ENCODE results near the gene MRPS21. TPM values are rescaled to one million over a fixed set of nuclear protein-coding genes. Genes with fewer than 3 reads are reported as not detected.

Gene MRPS21
- total RNA-seq, 1 experiment from 2014 or later, result 62.6 TPM

- H3K4me3 ChIP-seq, result peak overlapping the region; percentile 87
- H3F3A ChIP-seq (ENCODE audit: insufficient read depth, low read depth), result peaks cover 31% of the 10 kb centered on the region
- DNase-seq, result peak in 1 of 2 experiments; percentile 34
- H2AFZ ChIP-seq, result peak overlapping the region; percentile 86
- intact Hi-C loops (cut with micrococcal nuclease; ENCODE audit: unreplicated experiment), result loop anchor here (10.0 kb wide), 1 partner anchor 296 kb away; no protein-coding TSS in a partner anchor
- H3K4me2 ChIP-seq, result peak overlapping the region; percentile 100
- peak overlapping the region; percentile 79 for H3K27ac ChIP-seq
- H4K20me1 ChIP-seq (ENCODE audit: insufficient read depth), result 0 out of 2 replicates have a peak, but pooled peaks cover 4% of the 10 kb centered on the region
- no peaks in the 10 kb centered on the region for H3K9me2 ChIP-seq (ENCODE audit: insufficient read depth)
- peaks cover 17% of the 10 kb centered on the region for H3K36me3 ChIP-seq (ENCODE audit: low read depth)
- peaks cover 29% of the 10 kb centered on the region for H3K4me1 ChIP-seq (replicated peaks; ENCODE audit: insufficient read depth)
- TSS peak; percentile 27 for BruUV-seq (replicated peaks)
- POLR2A ChIA-PET (ENCODE audit: unreplicated experiment), result interaction anchor here (0.7 to 0.8 kb wide), 2 partner anchors 19 to 35 kb away, joined by 5 to 9 read pairs; no protein-coding TSS in a partner anchor
- H3K79me2 ChIP-seq (ENCODE audit: low read depth), result peaks cover 23% of the 10 kb centered on the region
- no peaks in the 10 kb centered on the region for H3K27me3 ChIP-seq (ENCODE audit: insufficient read depth, low read depth)
- CTCF ChIA-PET, result no interaction called here
- no peaks in the 10 kb centered on the region for H3K9me3 ChIP-seq (ENCODE audit: insufficient read depth, low read depth)
- TF ChIP-seq EZH2 (IDR thresholded peaks at IDR 0.05; ENCODE audit: low read depth), result no peak
- TF ChIP-seq, protein P1, sequence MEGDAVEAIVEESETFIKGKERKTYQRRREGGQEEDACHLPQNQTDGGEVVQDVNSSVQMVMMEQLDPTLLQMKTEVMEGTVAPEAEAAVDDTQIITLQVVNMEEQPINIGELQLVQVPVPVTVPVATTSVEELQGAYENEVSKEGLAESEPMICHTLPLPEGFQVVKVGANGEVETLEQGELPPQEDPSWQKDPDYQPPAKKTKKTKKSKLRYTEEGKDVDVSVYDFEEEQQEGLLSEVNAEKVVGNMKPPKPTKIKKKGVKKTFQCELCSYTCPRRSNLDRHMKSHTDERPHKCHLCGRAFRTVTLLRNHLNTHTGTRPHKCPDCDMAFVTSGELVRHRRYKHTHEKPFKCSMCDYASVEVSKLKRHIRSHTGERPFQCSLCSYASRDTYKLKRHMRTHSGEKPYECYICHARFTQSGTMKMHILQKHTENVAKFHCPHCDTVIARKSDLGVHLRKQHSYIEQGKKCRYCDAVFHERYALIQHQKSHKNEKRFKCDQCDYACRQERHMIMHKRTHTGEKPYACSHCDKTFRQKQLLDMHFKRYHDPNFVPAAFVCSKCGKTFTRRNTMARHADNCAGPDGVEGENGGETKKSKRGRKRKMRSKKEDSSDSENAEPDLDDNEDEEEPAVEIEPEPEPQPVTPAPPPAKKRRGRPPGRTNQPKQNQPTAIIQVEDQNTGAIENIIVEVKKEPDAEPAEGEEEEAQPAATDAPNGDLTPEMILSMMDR (conservative IDR thresholded peaks at IDR 0.05), result no peak
Measured at GRCh38 chr1:150268340-150268704, 25.3 kb upstream of the MRPS21 start.

DNA sequence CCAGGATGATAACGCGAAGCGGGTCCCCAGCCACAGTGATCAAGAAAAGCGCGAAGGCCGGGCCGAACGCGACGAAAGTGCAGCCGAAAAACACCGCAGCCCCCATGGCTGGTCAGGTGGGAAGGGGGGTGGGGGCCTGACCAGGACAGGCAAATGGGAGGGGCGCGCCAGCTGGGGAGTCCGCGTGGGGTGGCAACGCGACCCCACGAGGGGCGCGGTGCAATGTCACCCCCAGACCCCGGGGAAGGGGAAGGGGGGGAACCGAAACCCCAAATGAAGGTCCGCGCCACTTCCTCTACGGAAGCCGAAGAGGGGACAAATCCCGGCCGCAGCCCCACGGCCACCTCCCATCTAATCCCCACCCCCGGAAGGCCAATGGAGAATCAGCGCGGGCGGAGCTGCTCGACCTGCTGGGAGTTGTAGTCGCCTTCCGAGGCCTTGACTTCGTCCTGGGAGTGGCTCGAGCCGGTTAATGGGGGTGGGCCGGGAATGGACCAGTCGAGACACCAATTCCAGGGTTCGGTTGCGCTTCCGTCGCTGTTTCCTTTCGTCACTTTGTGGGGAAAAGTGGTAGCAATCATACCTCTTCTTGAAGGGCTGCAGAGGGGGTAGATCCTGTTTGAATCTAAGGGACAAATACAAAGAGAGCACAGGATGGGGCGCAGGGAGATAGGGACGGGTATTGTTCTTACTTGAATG lies 24.8 kb upstream of the MRPS21 start, which contains the start of gene APH1A:
TSS of gene APH1A (minus strand) at position 312 of the 699 bp plus-strand sequence. CDS start at position 106, 206 bp downstream.
- intact Hi-C loops (cut with micrococcal nuclease; ENCODE audit: unreplicated experiment), result loop anchor here (10.0 kb wide), 1 partner anchor 296 kb away; no protein-coding TSS in a partner anchor
- no peaks in the 10 kb centered on the region for H3K9me3 ChIP-seq (ENCODE audit: insufficient read depth, low read depth)
- H3K4me1 ChIP-seq (replicated peaks; ENCODE audit: insufficient read depth), result peaks cover 24% of the 10 kb centered on the region
- H4K20me1 ChIP-seq (ENCODE audit: insufficient read depth), result 0 out of 2 replicates have a peak, but pooled peaks cover 4% of the 10 kb centered on the region
- H2AFZ ChIP-seq, result peak within 1 kb of the TSS; percentile 86
- peaks cover 26% of the 10 kb centered on the region for H3F3A ChIP-seq (ENCODE audit: insufficient read depth, low read depth)
- H3K79me2 ChIP-seq (ENCODE audit: low read depth), result peaks cover 23% of the 10 kb centered on the region
- H3K27me3 ChIP-seq (ENCODE audit: insufficient read depth, low read depth), result no peaks in the 10 kb centered on the region
- peak within 1 kb of the TSS; percentile 87 for H3K4me3 ChIP-seq
- ChIA-PET CTCF (no interaction called here), POLR2A (ENCODE audit: unreplicated experiment) (interaction anchor here (0.7 to 0.8 kb wide), 2 partner anchors 9 to 18 kb away, joined by 3 to 9 read pairs; no protein-coding TSS in a partner anchor)
- DNase-seq, result peak; percentile 85 to 92
- TF ChIP-seq, protein P1 (conservative IDR thresholded peaks at IDR 0.05), result no peak
- TF ChIP-seq EZH2 (IDR thresholded peaks at IDR 0.05; ENCODE audit: low read depth), result no peak
- H3K36me3 ChIP-seq (ENCODE audit: low read depth), result peaks cover 17% of the 10 kb centered on the region
- no TSS peak for BruUV-seq (replicated peaks)
- H3K9me2 ChIP-seq (ENCODE audit: insufficient read depth), result no peaks in the 10 kb centered on the region
- peak within 1 kb of the TSS; percentile 79 for H3K27ac ChIP-seq
- peak within 1 kb of the TSS; percentile 100 for H3K4me2 ChIP-seq

GRCh38 chr1:150269451-150269850 lies 24.2 kb upstream of the MRPS21 start:
- ChIA-PET CTCF (no interaction called here), POLR2A (ENCODE audit: unreplicated experiment) (interaction anchor here (0.7 kb wide), 1 partner anchor 10 kb away, joined by 3 read pairs; no protein-coding TSS in a partner anchor)
- no peaks in the 10 kb centered on the region for H3K9me2 ChIP-seq (ENCODE audit: insufficient read depth)
- BruUV-seq (replicated peaks), result TSS peak; percentile 66
- H3F3A ChIP-seq (ENCODE audit: insufficient read depth, low read depth), result peaks cover 20% of the 10 kb centered on the region
- peaks cover 23% of the 10 kb centered on the region for H3K79me2 ChIP-seq (ENCODE audit: low read depth)
- peak overlapping the region; percentile 72 for H2AFZ ChIP-seq
- peak overlapping the region; percentile 100 for H3K4me2 ChIP-seq
- no peak overlapping the region for H3K27ac ChIP-seq
- H4K20me1 ChIP-seq (ENCODE audit: insufficient read depth), result 0 out of 2 replicates have a peak, but pooled peaks cover 4% of the 10 kb centered on the region
- H3K36me3 ChIP-seq (ENCODE audit: low read depth), result peaks cover 17% of the 10 kb centered on the region
- H3K4me3 ChIP-seq, result peak overlapping the region; percentile 87
- intact Hi-C loops (cut with micrococcal nuclease; ENCODE audit: unreplicated experiment), result loop anchor here (10.0 kb wide), 1 partner anchor 295 kb away; no protein-coding TSS in a partner anchor
- H3K9me3 ChIP-seq (ENCODE audit: insufficient read depth, low read depth), result no peaks in the 10 kb centered on the region
- DNase-seq, result no peak
- TF ChIP-seq, protein P1 (conservative IDR thresholded peaks at IDR 0.05), result no peak
- no peak for TF ChIP-seq EZH2 (IDR thresholded peaks at IDR 0.05; ENCODE audit: low read depth)
- peaks cover 18% of the 10 kb centered on the region; the same call in 1 of the 2 replicates for H3K4me1 ChIP-seq (replicated peaks; ENCODE audit: insufficient read depth)
- H3K27me3 ChIP-seq (ENCODE audit: insufficient read depth, low read depth), result no peaks in the 10 kb centered on the region
